ENCODE measurements around the gene SNRK. TPM values are rescaled to one million over a fixed set of nuclear protein-coding genes. Genes with fewer than 3 reads are reported as not detected.

SNRK gene
- total RNA-seq, 6 experiments from 2014 or later = 14.0 to 26.2 (median 15.3) TPM

DNA sequence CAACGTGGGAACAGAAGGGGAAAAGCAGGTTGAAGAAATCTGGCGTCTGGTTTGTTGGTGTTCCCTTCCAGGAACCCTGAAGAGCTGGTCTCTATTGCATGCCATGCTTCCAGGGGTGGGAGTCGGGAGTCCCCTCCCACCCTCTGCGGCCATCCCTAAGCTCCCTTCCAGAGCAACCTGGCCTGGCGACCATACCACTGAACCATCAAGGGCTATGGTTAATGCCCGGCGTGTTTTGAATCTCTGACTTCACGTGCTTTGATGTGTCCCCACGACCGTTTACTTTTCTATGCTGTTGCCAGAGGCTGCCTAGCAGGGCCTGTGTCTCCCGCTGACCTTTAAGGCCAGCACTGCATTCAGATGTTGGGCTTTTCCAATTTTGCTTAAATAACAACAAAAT lies 696 bp upstream of the SNRK start:
- DNase-seq (peak in 1 of 3 donors; percentile 29), ATAC-seq (peak in 3 of 4 donors; percentile 3 to 24 (median 4))
- H3K27me3 ChIP-seq = no peaks in the 10 kb centered on the region
- intact Hi-C loops (cut with DNase I) = no loop called here
- peaks cover 0 to 30% (median 5%) of the 10 kb centered on the region in 4 donors for H3K4me1 ChIP-seq
- H3K27ac ChIP-seq = peak overlapping the region; percentile 66 to 96 (median 68)
- WGBS (ENCODE audit: insufficient coverage, low coverage, low lambda C conversion rate, missing lambda C conversion rate) = 15% methylated on average over 5 of the region's 11 CpGs
- H3K36me3 ChIP-seq = no peaks in the 10 kb centered on the region
- no peak for TF ChIP-seq POLR2A (IDR thresholded peaks at IDR 0.05)
- TF ChIP-seq, protein P1, sequence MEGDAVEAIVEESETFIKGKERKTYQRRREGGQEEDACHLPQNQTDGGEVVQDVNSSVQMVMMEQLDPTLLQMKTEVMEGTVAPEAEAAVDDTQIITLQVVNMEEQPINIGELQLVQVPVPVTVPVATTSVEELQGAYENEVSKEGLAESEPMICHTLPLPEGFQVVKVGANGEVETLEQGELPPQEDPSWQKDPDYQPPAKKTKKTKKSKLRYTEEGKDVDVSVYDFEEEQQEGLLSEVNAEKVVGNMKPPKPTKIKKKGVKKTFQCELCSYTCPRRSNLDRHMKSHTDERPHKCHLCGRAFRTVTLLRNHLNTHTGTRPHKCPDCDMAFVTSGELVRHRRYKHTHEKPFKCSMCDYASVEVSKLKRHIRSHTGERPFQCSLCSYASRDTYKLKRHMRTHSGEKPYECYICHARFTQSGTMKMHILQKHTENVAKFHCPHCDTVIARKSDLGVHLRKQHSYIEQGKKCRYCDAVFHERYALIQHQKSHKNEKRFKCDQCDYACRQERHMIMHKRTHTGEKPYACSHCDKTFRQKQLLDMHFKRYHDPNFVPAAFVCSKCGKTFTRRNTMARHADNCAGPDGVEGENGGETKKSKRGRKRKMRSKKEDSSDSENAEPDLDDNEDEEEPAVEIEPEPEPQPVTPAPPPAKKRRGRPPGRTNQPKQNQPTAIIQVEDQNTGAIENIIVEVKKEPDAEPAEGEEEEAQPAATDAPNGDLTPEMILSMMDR (IDR thresholded peaks at IDR 0.05) = no peak
- peak overlapping the region in 1 of 3 donors; percentile 66 for H3K4me3 ChIP-seq
- H3K9me3 ChIP-seq = no peaks in the 10 kb centered on the region

DNA sequence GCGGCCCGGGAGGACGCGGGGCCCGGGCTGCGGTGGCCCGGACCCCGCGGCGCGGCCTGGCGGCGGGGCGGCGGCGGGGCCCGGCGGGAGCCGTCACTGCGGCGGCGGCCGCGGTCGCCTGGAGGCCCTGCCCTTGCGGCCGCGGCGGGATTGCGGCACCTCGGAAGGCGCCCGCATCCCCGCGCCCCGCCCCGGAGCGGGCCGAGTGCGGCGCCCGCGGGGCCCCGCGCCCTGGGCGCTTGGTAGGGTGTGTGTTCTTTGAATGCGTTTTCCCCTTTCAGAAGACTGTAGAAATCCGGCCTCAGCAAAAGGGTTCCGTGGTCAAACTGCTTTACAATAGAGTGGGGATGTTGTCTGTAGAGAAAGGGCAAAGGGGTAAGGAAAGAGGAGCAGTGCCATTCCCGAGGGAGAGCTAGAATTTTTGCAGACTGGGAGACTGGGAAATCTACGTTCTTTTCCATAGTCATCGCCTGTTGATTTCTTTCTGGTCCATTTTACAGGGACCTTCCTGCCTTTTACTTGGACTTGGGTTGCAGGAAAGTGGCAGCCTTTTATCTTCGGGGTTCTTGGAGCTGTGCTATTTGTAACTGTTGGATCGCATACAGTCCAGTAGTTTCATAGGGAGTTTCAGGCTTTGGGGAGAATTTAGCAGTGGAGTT lies 630 bp downstream of the SNRK start:
- no peak for TF ChIP-seq POLR2A (IDR thresholded peaks at IDR 0.05)
- TF ChIP-seq, protein P1 (IDR thresholded peaks at IDR 0.05) = no peak
- WGBS (ENCODE audit: insufficient coverage, low coverage, low lambda C conversion rate, missing lambda C conversion rate) = 0% methylated on average over 8 of the region's 54 CpGs
- H3K27ac ChIP-seq = peak overlapping the region; percentile 78 to 96 (median 80)
- peak overlapping the region; percentile 46 to 66 (median 57) for H3K4me3 ChIP-seq
- no peaks in the 10 kb centered on the region for H3K27me3 ChIP-seq
- ATAC-seq (peak; percentile 5 to 46 (median 20)), DNase-seq (peak in 1 of 3 donors; percentile 25)
- intact Hi-C loops (cut with DNase I) = no loop called here
- peaks cover 0 to 38% (median 8%) of the 10 kb centered on the region in 4 donors for H3K4me1 ChIP-seq
- no peaks in the 10 kb centered on the region for H3K36me3 ChIP-seq
- H3K9me3 ChIP-seq = no peaks in the 10 kb centered on the region

DNA sequence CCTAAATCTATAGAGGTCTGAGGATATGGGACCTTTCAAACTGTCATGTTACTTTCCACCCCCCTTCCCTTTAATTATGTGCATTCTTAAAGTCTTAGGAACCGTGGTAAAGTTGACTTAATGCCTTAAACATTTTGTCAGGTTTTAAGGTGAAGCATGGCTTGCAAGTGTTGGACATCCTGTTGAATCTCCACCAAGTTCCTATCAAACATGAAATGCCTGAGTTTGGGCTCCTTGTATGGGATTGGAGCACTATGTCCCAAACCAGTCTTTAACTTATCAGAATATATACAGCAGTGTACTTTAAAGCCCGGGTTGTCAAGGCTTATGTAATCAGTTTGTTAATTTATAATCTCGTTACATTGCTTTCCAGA lies 1.1 kb downstream of the SNRK start:
- H3K27me3 ChIP-seq = no peaks in the 10 kb centered on the region
- no peak for TF ChIP-seq POLR2A (IDR thresholded peaks at IDR 0.05)
- TF ChIP-seq, protein P1 (IDR thresholded peaks at IDR 0.05) = no peak
- peak overlapping the region; percentile 46 to 66 (median 57) for H3K4me3 ChIP-seq
- H3K36me3 ChIP-seq = no peaks in the 10 kb centered on the region
- H3K4me1 ChIP-seq = peaks cover 0 to 38% (median 8%) of the 10 kb centered on the region in 4 donors
- peak in 1 of 4 donors; percentile 7 for ATAC-seq
- DNase-seq = no peak
- 0% methylated on average over 3 of the region's 3 CpGs for WGBS (ENCODE audit: insufficient coverage, low coverage, low lambda C conversion rate, missing lambda C conversion rate)
- no peaks in the 10 kb centered on the region for H3K9me3 ChIP-seq
- peak overlapping the region; percentile 78 to 96 (median 80) for H3K27ac ChIP-seq
- intact Hi-C loops (cut with DNase I) = no loop called here

DNA sequence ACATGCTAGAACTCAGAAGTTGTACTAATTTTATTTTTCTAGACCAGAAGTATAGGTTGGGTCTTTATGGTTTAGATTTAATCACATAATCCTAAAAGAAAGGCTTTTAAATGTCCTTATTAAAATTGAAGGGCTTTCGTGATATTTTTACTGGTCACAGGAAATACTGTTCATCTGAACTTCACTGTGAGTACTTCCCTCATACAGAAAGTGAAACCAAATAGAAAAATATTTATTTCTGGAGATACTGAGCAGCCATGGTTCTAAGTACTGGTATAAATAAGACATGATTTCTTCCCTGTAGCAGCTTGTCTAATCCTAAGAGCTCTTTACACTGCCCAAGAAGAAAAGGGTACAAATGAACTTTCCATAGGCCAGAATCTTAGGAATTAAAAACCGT lies 2.0 kb downstream of the SNRK start:
- Histone ChIP-seq H3K27me3 (no peaks in the 10 kb centered on the region), H3K4me3 (peak overlapping the region; percentile 46 to 66 (median 57)), H3K27ac (peak overlapping the region; percentile 78 to 96 (median 80)), H3K4me1 (peaks cover 0 to 38% (median 8%) of the 10 kb centered on the region in 4 donors), H3K9me3 (no peaks in the 10 kb centered on the region), H3K36me3 (no peaks in the 10 kb centered on the region)
- intact Hi-C loops (cut with DNase I) = no loop called here
- DNase-seq (no peak), ATAC-seq (peak; percentile 37 to 52 (median 42))
- no peak for TF ChIP-seq POLR2A (IDR thresholded peaks at IDR 0.05)
- TF ChIP-seq, protein P1 (IDR thresholded peaks at IDR 0.05) = no peak
- 4% methylated on average over 2 of the region's 2 CpGs for WGBS (ENCODE audit: insufficient coverage, low coverage, low lambda C conversion rate, missing lambda C conversion rate)
